Skeletal muscle cell (primary cell): ENCODE measurements around the gene SH3GL2.

Experiments used
- DNase-seq: peaks from one replicate; pipeline ENCODE4 v3.0.0-alpha.2; 2010; ENCODE audit warnings: low read depth
- H3K4me3 ChIP-seq: 2 replicates; pipeline ENCODE4 v1.5.1; 2011; ENCODE audit warnings: low read depth, mild to moderate bottlenecking, control low read depth, low read length, moderate library complexity

The SH3GL2 gene

GRCh38 chr9:17839776-17840175, 260.9 kb downstream of the SH3GL2 start:
- no peak overlapping the region for H3K4me3 ChIP-seq
- no peak for DNase-seq

GRCh38 chr9:17843236-17843635, 264.4 kb downstream of the SH3GL2 start:
- H3K4me3 ChIP-seq: no peak overlapping the region

More at GRCh38 chr9:17843236-17843635, 264.4 kb downstream of the SH3GL2 start:
- DNase-seq: no peak
